Measurements from ENCODE around the gene B4GALT4.
A peak's percentile ranks its signal among the peaks of the same experiment; 100 is the strongest.

The B4GALT4 gene

GRCh38 chr3:119236756-119237155 lies 3.9 kb downstream of the B4GALT4 start:
- DNase-seq: no peak

- peak; percentile 70 for DNase-seq
These were observed 5.5 kb downstream of the B4GALT4 start for GRCh38 chr3:119235151-119235550.

- DNase-seq: no peak
These were observed 6.1 kb downstream of the B4GALT4 start for GRCh38 chr3:119234610-119235009.

- no peak for DNase-seq
These were observed 9.9 kb downstream of the B4GALT4 start for GRCh38 chr3:119230745-119231144.

GRCh38 chr3:119230071-119230470 lies 10.6 kb downstream of the B4GALT4 start:
- DNase-seq: no peak

GRCh38 chr3:119229190-119229589 lies 11.5 kb downstream of the B4GALT4 start:
- no peak for DNase-seq

- no peak for DNase-seq
These were observed 12.1 kb downstream of the B4GALT4 start for GRCh38 chr3:119228373-119229145.

GRCh38 chr3:119227070-119227850 lies 13.4 kb downstream of the B4GALT4 start:
- no peak for DNase-seq

GRCh38 chr3:119225121-119225520 lies 15.6 kb downstream of the B4GALT4 start:
- no peak for DNase-seq

GRCh38 chr3:119223511-119223910 lies 17.2 kb downstream of the B4GALT4 start:
- no peak for DNase-seq

GRCh38 chr3:119222391-119222790 lies 18.3 kb downstream of the B4GALT4 start:
- DNase-seq: no peak

- no peak for DNase-seq
These were observed 18.8 kb downstream of the B4GALT4 start for GRCh38 chr3:119221779-119222320.

GRCh38 chr3:119220970-119221667 lies 19.6 kb downstream of the B4GALT4 start:
- DNase-seq: no peak

GRCh38 chr3:119220198-119220597 lies 20.5 kb downstream of the B4GALT4 start:
- DNase-seq: no peak

GRCh38 chr3:119219069-119219468 lies 21.6 kb downstream of the B4GALT4 start:
- no peak for DNase-seq

- no peak for DNase-seq
These were observed 28.9 kb downstream of the B4GALT4 start for GRCh38 chr3:119211803-119212202.

- DNase-seq: no peak
These were observed 29.5 kb downstream of the B4GALT4 start for GRCh38 chr3:119211193-119211592.

GRCh38 chr3:119207512-119207875 lies 33.2 kb downstream of the B4GALT4 start:
- no peak for DNase-seq

- DNase-seq: no peak
These were observed 33.8 kb downstream of the B4GALT4 start for GRCh38 chr3:119206611-119207511.

- DNase-seq: no peak
These were observed 35.0 kb downstream of the B4GALT4 start for GRCh38 chr3:119205685-119206084.

GRCh38 chr3:119205209-119205608 lies 35.5 kb downstream of the B4GALT4 start:
- no peak for DNase-seq

GRCh38 chr3:119195911-119196310 lies 44.8 kb downstream of the B4GALT4 start:
- DNase-seq: no peak
